HepG2 (cell line): ENCODE data around the gene USP34. TPM values are rescaled to one million over a fixed set of nuclear protein-coding genes. Genes with fewer than 3 reads are reported as not detected.

Source experiments
- ATAC-seq: fragments of 200-7000 bp; cut with Tn5 transposase; 3 replicates; pipeline ENCODE4 v1.9.1; 2020; ENCODE audit warnings: mild to moderate bottlenecking, moderate library complexity
- BruUV-seq: library from RNA; stranded (reverse); fragments of 400-500 nt; replicated peaks from 2 replicates; lab custom pipeline; 2021; lab: Mats Ljungman, UMichigan
- CTCF ChIA-PET: fragments of 300-600 bp; formaldehyde crosslinking; extraction: SDS; loops from one replicate; lab custom pipeline; 2021; ENCODE audit warnings: low total read pairs, inconsistent platforms, low intra/inter-chr PET ratio; lab: Yijun Ruan, JAX
- POLR2A ChIA-PET: fragments of 350-600 bp; sonication (Branson Sonifier 250); formaldehyde crosslinking; loops from one replicate; lab custom pipeline; 2020; ENCODE audit warnings: antibody characterized with exemption, inconsistent platforms; lab: Yijun Ruan, JAX
- DNase-seq: peaks from one replicate; pipeline ENCODE4 v3.0.0-alpha.2; 2015; ENCODE audit warnings: low spot score
- FAIRE-seq: peaks from 3 replicates; lab custom pipeline; 2011; peaks lifted over from hg19 to GRCh38; lab: Jason Lieb, UNC
- H2AFZ ChIP-seq: one replicate; pipeline ENCODE4 v1.6.1; 2011; ENCODE audit warnings: low read length, inconsistent platforms
- H3K27ac ChIP-seq: fragments of 300-600 bp; 3 replicates; pipeline ENCODE4 v1.8.0; 2011; ENCODE audit warnings: mixed run types, mild to moderate bottlenecking, mixed read lengths, low read length, inconsistent platforms; ENCODE audit not compliant: insufficient read depth; ENCODE audit errors: extremely low read length
- H3K27me3 ChIP-seq, 2 experiments: fragments of 200-600 bp in 1 of 2; 2 replicates in 1 of 2; 3 replicates in 1 of 2; pipeline versions ENCODE4 v1.6.0 to v1.8.0; 2011; ENCODE audit warnings: low read length in 2 of 2, mild to moderate bottlenecking in 2 of 2, moderate library complexity in 2 of 2, inconsistent platforms in 1 of 2; ENCODE audit not compliant: insufficient read depth in 2 of 2, control insufficient read depth in 1 of 2
- H3K36me3 ChIP-seq, 2 experiments: fragments of 200-600 bp in 1 of 2; replicated peaks in 1 of 2; 2 replicates in 1 of 2; 3 replicates in 1 of 2; pipeline versions ENCODE4 v1.5.1 to v1.8.0; 2011; ENCODE audit warnings: low read length in 2 of 2, inconsistent platforms in 1 of 2; ENCODE audit not compliant: insufficient read depth in 2 of 2, control insufficient read depth in 1 of 2
- H3K4me1 ChIP-seq: 2 replicates; pipeline ENCODE4 v1.5.1; 2012; ENCODE audit warnings: low read length, inconsistent platforms; ENCODE audit not compliant: insufficient read depth
- H3K4me2 ChIP-seq: 2 replicates; pipeline ENCODE4 v1.6.0; 2011; ENCODE audit warnings: low read depth, low read length, inconsistent platforms
- H3K4me3 ChIP-seq, 3 experiments: fragments of 200-600 bp in 1 of 3; sonication (generic), shearing (Covaris generic) in 1 of 3; replicated peaks in 1 of 3; 2 replicates each; pipeline ENCODE4 v1.5.1; 2011 to 2016; ENCODE audit warnings: low read length in 3 of 3, inconsistent platforms in 2 of 3, low read depth in 2 of 3, mild to moderate bottlenecking in 2 of 3, control low read depth in 1 of 3, mixed read lengths in 1 of 3; ENCODE audit not compliant: insufficient read depth in 1 of 3
- H3K79me2 ChIP-seq: one replicate; pipeline ENCODE4 v1.6.1; 2011; ENCODE audit warnings: low read length, inconsistent platforms; ENCODE audit not compliant: insufficient read depth
- H3K9ac ChIP-seq: 2 replicates; pipeline ENCODE4 v1.6.0; 2011; ENCODE audit warnings: mild to moderate bottlenecking, low read depth, low read length, inconsistent platforms; ENCODE audit not compliant: insufficient read depth
- H3K9me3 ChIP-seq: 2 replicates; pipeline ENCODE4 v1.5.1; 2012; ENCODE audit warnings: mild to moderate bottlenecking, low read length
- H4K20me1 ChIP-seq: 2 replicates; pipeline ENCODE4 v1.6.0; 2011; ENCODE audit warnings: inconsistent platforms, mild to moderate bottlenecking, low read length, moderate library complexity; ENCODE audit not compliant: insufficient read depth
- ATRX ChIP-seq: sonication (generic); formaldehyde crosslinking; IDR thresholded peaks from 2 replicates; pipeline ENCODE4 v1.4.0; 2020; ENCODE audit warnings: missing genetic modification reagents, borderline replicate concordance
- RERE ChIP-seq: IDR thresholded peaks from 2 replicates; pipeline ENCODE4 v1.6.1; 2016; ENCODE audit warnings: low read depth, missing genetic modification reagents, missing compliant biosample characterization
- ZBTB34 ChIP-seq: sonication (generic); formaldehyde crosslinking; IDR thresholded peaks from 2 replicates; pipeline ENCODE4 v1.8.0; 2022; ENCODE audit warnings: mild to moderate bottlenecking, missing genetic modification reagents
- ZBTB37 ChIP-seq: sonication (generic); formaldehyde crosslinking; IDR thresholded peaks from 2 replicates; pipeline ENCODE4 v1.4.0; 2020; ENCODE audit warnings: mild to moderate bottlenecking, missing genetic modification reagents
- ZNF17 ChIP-seq: sonication (generic); formaldehyde crosslinking; IDR thresholded peaks from 2 replicates; pipeline ENCODE4 v1.5.0; 2020; ENCODE audit warnings: mild to moderate bottlenecking, missing genetic modification reagents
- ZNF646 ChIP-seq: sonication (generic); formaldehyde crosslinking; IDR thresholded peaks from 2 replicates; pipeline ENCODE4 v1.9.0; 2021; ENCODE audit warnings: mild to moderate bottlenecking, missing genetic modification reagents
- ZNF724P ChIP-seq: sonication (generic); formaldehyde crosslinking; IDR thresholded peaks from 2 replicates; pipeline ENCODE4 v1.8.0; 2022; ENCODE audit warnings: missing genetic modification reagents, borderline replicate concordance
- ZSCAN25 ChIP-seq: sonication (generic); formaldehyde crosslinking; IDR thresholded peaks from 2 replicates; pipeline ENCODE4 v1.8.0; 2022; ENCODE audit warnings: mild to moderate bottlenecking, missing genetic modification reagents
- WGBS: methylation state at CpG from one replicate; pipeline ENCODE4 v1.1.6; 2017; ENCODE audit warnings: low lambda C conversion rate; 5-methylcytosine and 5-hydroxymethylcytosine counted together
- in situ Hi-C: cut with HindIII; loops from 2 replicates; pipeline ENCODE4 v1.10.0; 2017; ENCODE audit warnings: low pct_unique_long_range_greater_than_20kb; ENCODE audit not compliant: extremely low pct_ligation_motif_present
- intact Hi-C: fragments of 100-400 bp; cut with micrococcal nuclease; formaldehyde crosslinking; loops from one replicate; pipeline ENCODE4 v1.10.0; 2022; ENCODE audit not compliant: unreplicated experiment
- polyA plus RNA-seq, 8 experiments: library from polyadenylated mRNA; depleted of rRNA in 3 of 8; stranded (reverse) in 7 of 8; unstranded in 1 of 8; fragments of >200 nt; fragmentation: Illumina TruSeq in 4 of 8; extraction: Trizol in 4 of 8; gene quantifications; 2 replicates each; pipeline versions ENCODE4 v1.2.1 to v1.2.3, GENCODE V29; 2011 to 2016; ENCODE audit warnings: low read depth in 4 of 8, missing spikeins in 1 of 8, mixed read lengths in 1 of 8; ENCODE audit not compliant: insufficient read depth in 1 of 8
- total RNA-seq, 5 experiments: library from RNA; depleted of rRNA; stranded (reverse); fragments of >200 nt; fragmentation: Illumina TruSeq; extraction: Trizol; gene quantifications; 2 replicates each; pipeline ENCODE4 v1.2.3, GENCODE V29; 2016; ENCODE audit warnings: low read depth in 1 of 5

Gene USP34
- total and polyA plus RNA-seq, 2 of the 13 experiments (the other 11 are each of a cell fraction or from before 2014, with no cell fraction given), result 99.2 to 100 TPM

GRCh38 chr2:61291851-61292575 is 178.9 kb downstream of the USP34 start:
- ATAC-seq (no peak), DNase-seq (no peak), FAIRE-seq (no peak)
- Histone ChIP-seq H3K4me3 (no peak overlapping the region), H3K27me3 (no peaks in the 10 kb centered on the region), H3K9me3 (no peaks in the 10 kb centered on the region), H4K20me1 (no peaks in the 10 kb centered on the region), H3K4me2 (no peak overlapping the region), H3K4me1 (no peaks in the 10 kb centered on the region), H3K27ac (no peak overlapping the region), H2AFZ (no peak overlapping the region), H3K36me3 (peaks cover 15 to 66% of the 10 kb centered on the region in 2 experiments), H3K9ac (no peak overlapping the region), H3K79me2 (no peaks in the 10 kb centered on the region)
- CTCF ChIA-PET, result interaction anchor here (0.6 kb wide), 1 partner anchor 643 kb away, joined by 5 read pairs; no protein-coding TSS in a partner anchor
- 91% methylated on average over 5 of the region's 5 CpGs for WGBS
- in situ Hi-C loops (no loop called here), intact Hi-C loops (no loop called here)
- POLR2A ChIA-PET, result no interaction called here
- BruUV-seq, result no TSS peak
- TF ChIP-seq ZSCAN25 (CRISPR knock-in tag) (no peak), RERE (CRISPR knock-in tag) (no peak), ZBTB34 (no peak), ZNF17 (CRISPR knock-in tag) (no peak), ATRX (CRISPR knock-in tag) (no peak), ZNF724P (CRISPR knock-in tag) (no peak), ZBTB37 (no peak), ZNF646 (CRISPR knock-in tag) (no peak)
